Measurements from ENCODE around the gene CLRN3.

- TF ChIP-seq CTCF (IDR thresholded peaks at IDR 0.05) (no peak), EP300 (IDR thresholded peaks at IDR 0.05) (no peak), POLR2A (IDR thresholded peaks at IDR 0.05) (no peak)
These were observed at the start of gene CLRN3 for GRCh38 chr10:127892743-127893142.
